Aorta (tissue), 5 donors: ENCODE data around the gene PER2. TPM values are rescaled to one million over a fixed set of nuclear protein-coding genes. Genes with fewer than 3 reads are reported as not detected.
"Not testable (repeated sequence)": the region's sequence is repeated elsewhere in the genome, so short reads cannot be mapped to it uniquely, and the experiment has no call there.

Source experiments
- ATAC-seq: fragments of 200-7000 bp; cut with Tn5 transposase; one replicate; pipeline ENCODE4 v1.9.1; 2022; ENCODE audit warnings: moderate library complexity; ENCODE audit not compliant: low FRiP score
- DNase-seq, 2 donors: peaks; one replicate each; pipeline ENCODE4 v3.0.0-alpha.2; 2020
- H3K27ac ChIP-seq, 2 donors: one replicate each; pipeline ENCODE4 v1.5.1; 2013; ENCODE audit warnings: low read length in 2 of 2, mild to moderate bottlenecking in 2 of 2, moderate library complexity in 2 of 2, control low read depth in 1 of 2, inconsistent platforms in 1 of 2, low read depth in 1 of 2
- H3K27me3 ChIP-seq, 2 donors: one replicate each; pipeline ENCODE4 v1.6.1; 2013; ENCODE audit warnings: control low read depth in 1 of 2, low read length in 1 of 2, mild to moderate bottlenecking in 1 of 2, moderate library complexity in 1 of 2; ENCODE audit not compliant: insufficient read depth in 2 of 2, control insufficient read depth in 1 of 2
- H3K36me3 ChIP-seq, 2 donors: one replicate each; pipeline ENCODE4 v1.6.1; 2013; ENCODE audit warnings: control low read depth in 1 of 2, low read length in 1 of 2, mild to moderate bottlenecking in 1 of 2; ENCODE audit not compliant: insufficient read depth in 2 of 2, control insufficient read depth in 1 of 2
- H3K4me1 ChIP-seq, 2 donors: one replicate each; pipeline ENCODE4 v1.6.1; 2013; ENCODE audit warnings: low read length in 2 of 2, control low read depth in 1 of 2, mild to moderate bottlenecking in 1 of 2, moderate library complexity in 1 of 2; ENCODE audit not compliant: insufficient read depth in 2 of 2, control insufficient read depth in 1 of 2
- H3K4me3 ChIP-seq, 2 donors: one replicate each; pipeline ENCODE4 v1.5.1; 2013; ENCODE audit warnings: low read length in 2 of 2, control low read depth in 1 of 2, mild to moderate bottlenecking in 1 of 2
- H3K9me3 ChIP-seq: one replicate; pipeline ENCODE4 v1.6.1; 2013; ENCODE audit warnings: mild to moderate bottlenecking, low read length; ENCODE audit not compliant: control insufficient read depth
- WGBS, 2 donors: extraction: QIAGEN DNeasy Blood & Tissue Kit; methylation state at CpG; one replicate each; pipeline ENCODE4 v1.1.7; 2013; 5-methylcytosine and 5-hydroxymethylcytosine counted together
- intact Hi-C, 2 donors: fragments of 100-400 bp; cut with DNase I; formaldehyde crosslinking; loops; one replicate each; pipeline versions ENCODE4 v1.14.2 to v1.15.0; 2022
- polyA plus RNA-seq, 2 donors: library from polyadenylated mRNA; stranded (reverse); fragments of 200-250 nt; gene quantifications; one replicate each; pipeline ENCODE4 v1.2.3, GENCODE V29; 2013
- total RNA-seq, 2 donors: library from RNA; stranded (reverse); fragmentation: NEBNext Ultra II Directional; extraction: Animal tissue kit (Norgen Biotek cat#: 25700); gene quantifications; one replicate each; pipeline ENCODE4 v1.2.1, GENCODE V29; 2021
- donor health status: healthy with polysubstance abuse.
- donor health status: Bipolar disorder and iron deficiency.
- donor health status: DM: no; HTN: no; CAD: no.
- donor health status: DM: no; HTN: no; CAD: no.
- donor health status: DM: yes; HTN: yes; CAD: no.

Gene PER2
- total and polyA plus RNA-seq, 4 donors = 2.0 to 25.1 (median 14.1) TPM

GRCh38 chr2:238330391-238330790 lies 42.0 kb upstream of the PER2 start:
- Histone ChIP-seq H3K27me3 (no peaks in the 10 kb centered on the region), H3K27ac (no peak overlapping the region), H3K36me3 (peaks cover 1 to 3% of the 10 kb centered on the region in 2 donors), H3K4me1 (no peaks in the 10 kb centered on the region), H3K9me3 (no peaks in the 10 kb centered on the region), H3K4me3 (no peak overlapping the region)
- DNase-seq = no peak
- ATAC-seq = no peak
- intact Hi-C loops = no loop called here
- whole genome bisulfite sequencing, 2 donors = 95% methylated on average over 9 of the region's 9 CpGs

GRCh38 chr2:238327751-238328150 lies 39.3 kb upstream of the PER2 start:
- DNase-seq (no peak), ATAC-seq (no peak)
- intact Hi-C loops = no loop called here
- Histone ChIP-seq H3K4me3 (no peak overlapping the region), H3K4me1 (no peaks in the 10 kb centered on the region), H3K9me3 (no peaks in the 10 kb centered on the region), H3K36me3 (peaks cover 1 to 3% of the 10 kb centered on the region in 2 donors), H3K27ac (no peak overlapping the region), H3K27me3 (no peaks in the 10 kb centered on the region)
- 98% methylated on average over 3 of the region's 3 CpGs for WGBS, 2 donors

- Histone ChIP-seq H3K4me3 (no peak overlapping the region), H3K27me3 (no peaks in the 10 kb centered on the region), H3K9me3 (no peaks in the 10 kb centered on the region), H3K36me3 (peaks cover 1 to 3% of the 10 kb centered on the region in 2 donors), H3K4me1 (no peaks in the 10 kb centered on the region), H3K27ac (no peak overlapping the region)
- ATAC-seq (no peak), DNase-seq (no peak)
- WGBS, 2 donors = 98% methylated on average over 12 of the region's 12 CpGs
- intact Hi-C loops = no loop called here
Observed at GRCh38 chr2:238326801-238327365, 38.5 kb upstream of the PER2 start.

- H3K27me3 ChIP-seq = no peaks in the 10 kb centered on the region
- H3K27ac ChIP-seq = no peak overlapping the region
- ATAC-seq (no peak), DNase-seq (no peak)
- intact Hi-C loops = no loop called here
- H3K4me3 ChIP-seq = no peak overlapping the region
- no peaks in the 10 kb centered on the region for H3K4me1 ChIP-seq
- H3K9me3 ChIP-seq = no peaks in the 10 kb centered on the region
- WGBS, 2 donors = 75 to 80% methylated on average over 9 of the region's 9 CpGs
- H3K36me3 ChIP-seq = peaks cover 1 to 3% of the 10 kb centered on the region in 2 donors
Observed at GRCh38 chr2:238325694-238326093, 37.3 kb upstream of the PER2 start.

- H3K27ac ChIP-seq, H3K4me1 ChIP-seq, DNase-seq, H3K4me3 ChIP-seq, H3K27me3 ChIP-seq, H3K36me3 ChIP-seq, ATAC-seq, intact Hi-C loops, H3K9me3 ChIP-seq: not testable (repeated sequence)
- WGBS, 2 donors = 94 to 97% methylated on average over 7 of the region's 7 CpGs
Observed at GRCh38 chr2:238324248-238324647, 35.8 kb upstream of the PER2 start.

- Histone ChIP-seq H3K4me1 (no peaks in the 10 kb centered on the region), H3K36me3 (no peaks in the 10 kb centered on the region), H3K4me3 (no peak overlapping the region), H3K27ac (no peak overlapping the region), H3K9me3 (no peaks in the 10 kb centered on the region), H3K27me3 (no peaks in the 10 kb centered on the region)
- intact Hi-C loops = no loop called here
- ATAC-seq = no peak
- WGBS, 2 donors = 92 to 93% methylated on average over 10 of the region's 10 CpGs
- DNase-seq = peak in 1 of 2 donors; percentile 44
Observed at GRCh38 chr2:238322001-238322411, 33.6 kb upstream of the PER2 start.

- H3K27me3 ChIP-seq = no peaks in the 10 kb centered on the region
- intact Hi-C loops = loop anchor here in 1 of 2 donors (2.0 kb wide), 1 partner anchor 35 kb away; no protein-coding TSS in a partner anchor
- H3K9me3 ChIP-seq = no peaks in the 10 kb centered on the region
- no peaks in the 10 kb centered on the region for H3K4me1 ChIP-seq
- no peaks in the 10 kb centered on the region for H3K36me3 ChIP-seq
- no peak overlapping the region for H3K4me3 ChIP-seq
- no peak for ATAC-seq
- peak in 1 of 2 donors; percentile 57 for DNase-seq
- no peak overlapping the region for H3K27ac ChIP-seq
- 61 to 65% methylated on average over 9 of the region's 9 CpGs for WGBS, 2 donors
Observed at GRCh38 chr2:238321467-238321866, 33.1 kb upstream of the PER2 start.

- Histone ChIP-seq H3K4me1 (no peaks in the 10 kb centered on the region), H3K9me3 (no peaks in the 10 kb centered on the region), H3K4me3 (peak overlapping the region; percentile 82 to 96), H3K27ac (peak overlapping the region in 1 of 2 donors; percentile 42), H3K36me3 (no peaks in the 10 kb centered on the region), H3K27me3 (no peaks in the 10 kb centered on the region)
- WGBS, 2 donors = 1% methylated on average over 42 to 65 of the region's 65 CpGs
- ATAC-seq (no peak), DNase-seq (peak in 1 of 2 donors; percentile 80)
- intact Hi-C loops = loop anchor here in 1 of 2 donors (2.0 kb wide), 1 partner anchor 34 kb away; no protein-coding TSS in a partner anchor
Observed at GRCh38 chr2:238320648-238321281, 32.4 kb upstream of the PER2 start.

GRCh38 chr2:238320246-238320647 lies 31.8 kb upstream of the PER2 start, which contains the start of gene TRAF3IP1:
Gene TRAF3IP1, plus strand, starts transcription at chr2:238320518. Its CDS starts 145 bp downstream, at chr2:238320663.
- Histone ChIP-seq H3K9me3 (no peaks in the 10 kb centered on the region), H3K36me3 (no peaks in the 10 kb centered on the region), H3K27me3 (no peaks in the 10 kb centered on the region), H3K27ac (peak within 1 kb of the TSS in 1 of 2 donors; percentile 42), H3K4me3 (peak within 1 kb of the TSS; percentile 82 to 96), H3K4me1 (no peaks in the 10 kb centered on the region)
- WGBS, 2 donors = 1% methylated on average over 40 to 58 of the region's 58 CpGs
- DNase-seq = peak; percentile 95 to 98
- intact Hi-C loops = loop anchor here in 1 of 2 donors (2.0 kb wide), 1 partner anchor 33 kb away; no protein-coding TSS in a partner anchor
- peak; percentile 98 for ATAC-seq
